MG63 (cell line): ENCODE results near the gene ARAP2. TPM values are rescaled to one million over a fixed set of nuclear protein-coding genes. Genes with fewer than 3 reads are reported as not detected.

Experiments used
- DNase-seq: peaks from one replicate; pipeline ENCODE4 v3.0.0-alpha.2; 2020
- H3K27me3 ChIP-seq: fragments of 250-450 bp; sonication (Bioruptor Pico); 2 replicates; pipeline ENCODE4 v1.5.1; 2020; ENCODE audit warnings: mild to moderate bottlenecking, moderate library complexity
- H3K36me3 ChIP-seq: fragments of 250-450 bp; sonication (Bioruptor Pico); 2 replicates; pipeline ENCODE4 v1.5.1; 2020; ENCODE audit warnings: mild to moderate bottlenecking, moderate library complexity
- H3K4me3 ChIP-seq: fragments of 250-450 bp; sonication (Bioruptor Pico); 2 replicates; pipeline ENCODE4 v1.5.1; 2020; ENCODE audit warnings: mild to moderate bottlenecking, moderate library complexity
- H3K9me3 ChIP-seq: fragments of 250-450 bp; sonication (Bioruptor Pico); 2 replicates; pipeline ENCODE4 v1.5.1; 2020; ENCODE audit warnings: mild to moderate bottlenecking, moderate library complexity
- total RNA-seq: library from RNA; depleted of rRNA; stranded (reverse); fragments of >200 nt; shearing (Covaris generic); gene quantifications from 2 replicates; pipeline ENCODE4 v1.2.3, GENCODE V29; 2014; ENCODE audit warnings: low replicate concordance

Gene ARAP2
- total RNA-seq, 1 experiment from 2014 or later: 1.3 TPM

GRCh38 chr4:36128689-36129088, 115.6 kb downstream of the ARAP2 start:
- no peak overlapping the region for H3K4me3 ChIP-seq
- DNase-seq: no peak
- no peaks in the 10 kb centered on the region for H3K9me3 ChIP-seq
- no peaks in the 10 kb centered on the region for H3K36me3 ChIP-seq
- H3K27me3 ChIP-seq: no peaks in the 10 kb centered on the region

GRCh38 chr4:36123906-36124305, 120.4 kb downstream of the ARAP2 start:
- no peak for DNase-seq
- Histone ChIP-seq H3K9me3 (no peaks in the 10 kb centered on the region), H3K4me3 (no peak overlapping the region), H3K27me3 (no peaks in the 10 kb centered on the region), H3K36me3 (no peaks in the 10 kb centered on the region)

- Histone ChIP-seq H3K36me3 (no peaks in the 10 kb centered on the region), H3K4me3 (no peak overlapping the region), H3K27me3 (no peaks in the 10 kb centered on the region), H3K9me3 (no peaks in the 10 kb centered on the region)
- DNase-seq: no peak
Observed at GRCh38 chr4:36115312-36115711, 129.0 kb downstream of the ARAP2 start.

GRCh38 chr4:36111172-36111571, 133.1 kb downstream of the ARAP2 start:
- Histone ChIP-seq H3K9me3 (no peaks in the 10 kb centered on the region), H3K27me3 (no peaks in the 10 kb centered on the region), H3K36me3 (no peaks in the 10 kb centered on the region), H3K4me3 (no peak overlapping the region)
- no peak for DNase-seq

- Histone ChIP-seq H3K27me3 (no peaks in the 10 kb centered on the region), H3K9me3 (no peaks in the 10 kb centered on the region), H3K4me3 (no peak overlapping the region), H3K36me3 (no peaks in the 10 kb centered on the region)
- no peak for DNase-seq
Observed at GRCh38 chr4:36099509-36099908, 144.8 kb downstream of the ARAP2 start.

- Histone ChIP-seq H3K36me3 (no peaks in the 10 kb centered on the region), H3K27me3 (no peaks in the 10 kb centered on the region), H3K4me3 (no peak overlapping the region), H3K9me3 (no peaks in the 10 kb centered on the region)
- no peak for DNase-seq
Observed at GRCh38 chr4:36094995-36095394, 149.3 kb downstream of the ARAP2 start.

GRCh38 chr4:36091997-36092396, 152.3 kb downstream of the ARAP2 start:
- no peaks in the 10 kb centered on the region for H3K27me3 ChIP-seq
- no peak for DNase-seq
- H3K4me3 ChIP-seq: no peak overlapping the region
- H3K9me3 ChIP-seq: no peaks in the 10 kb centered on the region
- H3K36me3 ChIP-seq: no peaks in the 10 kb centered on the region

- Histone ChIP-seq H3K36me3 (no peaks in the 10 kb centered on the region), H3K27me3 (no peaks in the 10 kb centered on the region), H3K4me3 (no peak overlapping the region), H3K9me3 (no peaks in the 10 kb centered on the region)
- DNase-seq: no peak
Observed at GRCh38 chr4:36088542-36088941, 155.8 kb downstream of the ARAP2 start.

- no peaks in the 10 kb centered on the region for H3K27me3 ChIP-seq
- no peak for DNase-seq
- H3K4me3 ChIP-seq: no peak overlapping the region
- H3K36me3 ChIP-seq: no peaks in the 10 kb centered on the region
- H3K9me3 ChIP-seq: no peaks in the 10 kb centered on the region
Observed at GRCh38 chr4:36086261-36086786, 158.0 kb downstream of the ARAP2 start.

GRCh38 chr4:36082817-36083216, 161.5 kb downstream of the ARAP2 start:
- H3K9me3 ChIP-seq: no peaks in the 10 kb centered on the region
- H3K4me3 ChIP-seq: no peak overlapping the region
- no peaks in the 10 kb centered on the region for H3K27me3 ChIP-seq
- H3K36me3 ChIP-seq: no peaks in the 10 kb centered on the region
- DNase-seq: no peak

GRCh38 chr4:36081185-36081584, 163.1 kb downstream of the ARAP2 start:
- H3K4me3 ChIP-seq: no peak overlapping the region
- H3K9me3 ChIP-seq: no peaks in the 10 kb centered on the region
- H3K27me3 ChIP-seq: no peaks in the 10 kb centered on the region
- DNase-seq: no peak
- no peaks in the 10 kb centered on the region for H3K36me3 ChIP-seq

- no peak for DNase-seq
- no peak overlapping the region for H3K4me3 ChIP-seq
- no peaks in the 10 kb centered on the region for H3K9me3 ChIP-seq
- no peaks in the 10 kb centered on the region for H3K27me3 ChIP-seq
- H3K36me3 ChIP-seq: no peaks in the 10 kb centered on the region
Observed at GRCh38 chr4:36079666-36080065, 164.6 kb downstream of the ARAP2 start.

- H3K4me3 ChIP-seq: no peak overlapping the region
- H3K36me3 ChIP-seq: no peaks in the 10 kb centered on the region
- DNase-seq: no peak
Observed at GRCh38 chr4:36078319-36078718, 166.0 kb downstream of the ARAP2 start.

GRCh38 chr4:36072529-36072928, 171.8 kb downstream of the ARAP2 start:
- Histone ChIP-seq H3K4me3 (no peak overlapping the region), H3K9me3 (no peaks in the 10 kb centered on the region), H3K36me3 (no peaks in the 10 kb centered on the region), H3K27me3 (no peaks in the 10 kb centered on the region)
- DNase-seq: no peak

More at GRCh38 chr4:36078319-36078718, 166.0 kb downstream of the ARAP2 start:
- H3K9me3 ChIP-seq: no peaks in the 10 kb centered on the region
- H3K27me3 ChIP-seq: no peaks in the 10 kb centered on the region

- Histone ChIP-seq H3K4me3 (no peak overlapping the region), H3K36me3 (no peaks in the 10 kb centered on the region), H3K9me3 (no peaks in the 10 kb centered on the region), H3K27me3 (no peaks in the 10 kb centered on the region)
- DNase-seq: no peak
Observed at GRCh38 chr4:36067116-36067515, 177.2 kb downstream of the ARAP2 start.

GRCh38 chr4:36065274-36065871, 178.9 kb downstream of the ARAP2 start:
- Histone ChIP-seq H3K36me3 (no peaks in the 10 kb centered on the region), H3K9me3 (no peaks in the 10 kb centered on the region), H3K27me3 (no peaks in the 10 kb centered on the region), H3K4me3 (no peak overlapping the region)
- no peak for DNase-seq

- no peak for DNase-seq
- Histone ChIP-seq H3K9me3 (no peaks in the 10 kb centered on the region), H3K27me3 (no peaks in the 10 kb centered on the region), H3K36me3 (no peaks in the 10 kb centered on the region), H3K4me3 (no peak overlapping the region)
Observed at GRCh38 chr4:36064117-36064516, 180.2 kb downstream of the ARAP2 start.

GRCh38 chr4:36056136-36056535, 188.2 kb downstream of the ARAP2 start:
- no peak overlapping the region for H3K4me3 ChIP-seq
- no peaks in the 10 kb centered on the region for H3K9me3 ChIP-seq
- no peaks in the 10 kb centered on the region for H3K27me3 ChIP-seq

More at GRCh38 chr4:36056136-36056535, 188.2 kb downstream of the ARAP2 start:
- DNase-seq: no peak
- no peaks in the 10 kb centered on the region for H3K36me3 ChIP-seq
